ENCODE measurements around the gene CLRN1. TPM values are rescaled to one million over a fixed set of nuclear protein-coding genes. Genes with fewer than 3 reads are reported as not detected.
A peak's percentile ranks its signal among the peaks of the same experiment; 100 is the strongest.

The CLRN1 gene
- total and polyA plus RNA-seq, 2 experiments from 2014 or later: 0.45 to 0.69 TPM

DNA sequence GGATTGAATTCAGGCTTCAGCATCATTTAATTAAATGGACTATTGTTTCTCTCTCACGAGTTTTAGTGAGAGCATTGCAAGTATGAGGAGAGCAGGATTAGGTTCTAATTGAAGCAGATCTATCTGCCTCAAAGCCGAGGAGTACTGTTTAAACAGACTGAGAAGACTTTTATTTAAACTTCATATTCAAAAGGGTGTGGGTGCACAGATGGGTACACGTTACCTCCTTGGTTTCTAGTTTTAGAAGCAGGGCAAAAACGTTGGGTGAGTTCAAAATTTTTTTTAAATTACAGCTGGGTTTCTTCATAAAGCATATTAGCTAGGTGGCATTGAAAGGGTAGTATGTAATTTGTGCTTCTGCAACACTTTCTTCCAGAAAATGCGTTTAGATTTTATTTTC is 26.5 kb upstream of the CLRN1 start:
- H3K4me2 ChIP-seq: no peak overlapping the region

GRCh38 chr3:150996731-150997130 is 24.2 kb upstream of the CLRN1 start:
- no peak overlapping the region for H3K4me3 Mint-ChIP-seq
- no peak for TF ChIP-seq NANOG (IDR thresholded peaks at IDR 0.05; ENCODE audit: borderline replicate concordance)
- TF ChIP-seq POLR2AphosphoS5 (IDR thresholded peaks at IDR 0.05; ENCODE audit: low read depth): no peak
- TF ChIP-seq JUNB (IDR thresholded peaks at IDR 0.05; ENCODE audit: unreplicated experiment): no peak
- TF ChIP-seq, protein P1, sequence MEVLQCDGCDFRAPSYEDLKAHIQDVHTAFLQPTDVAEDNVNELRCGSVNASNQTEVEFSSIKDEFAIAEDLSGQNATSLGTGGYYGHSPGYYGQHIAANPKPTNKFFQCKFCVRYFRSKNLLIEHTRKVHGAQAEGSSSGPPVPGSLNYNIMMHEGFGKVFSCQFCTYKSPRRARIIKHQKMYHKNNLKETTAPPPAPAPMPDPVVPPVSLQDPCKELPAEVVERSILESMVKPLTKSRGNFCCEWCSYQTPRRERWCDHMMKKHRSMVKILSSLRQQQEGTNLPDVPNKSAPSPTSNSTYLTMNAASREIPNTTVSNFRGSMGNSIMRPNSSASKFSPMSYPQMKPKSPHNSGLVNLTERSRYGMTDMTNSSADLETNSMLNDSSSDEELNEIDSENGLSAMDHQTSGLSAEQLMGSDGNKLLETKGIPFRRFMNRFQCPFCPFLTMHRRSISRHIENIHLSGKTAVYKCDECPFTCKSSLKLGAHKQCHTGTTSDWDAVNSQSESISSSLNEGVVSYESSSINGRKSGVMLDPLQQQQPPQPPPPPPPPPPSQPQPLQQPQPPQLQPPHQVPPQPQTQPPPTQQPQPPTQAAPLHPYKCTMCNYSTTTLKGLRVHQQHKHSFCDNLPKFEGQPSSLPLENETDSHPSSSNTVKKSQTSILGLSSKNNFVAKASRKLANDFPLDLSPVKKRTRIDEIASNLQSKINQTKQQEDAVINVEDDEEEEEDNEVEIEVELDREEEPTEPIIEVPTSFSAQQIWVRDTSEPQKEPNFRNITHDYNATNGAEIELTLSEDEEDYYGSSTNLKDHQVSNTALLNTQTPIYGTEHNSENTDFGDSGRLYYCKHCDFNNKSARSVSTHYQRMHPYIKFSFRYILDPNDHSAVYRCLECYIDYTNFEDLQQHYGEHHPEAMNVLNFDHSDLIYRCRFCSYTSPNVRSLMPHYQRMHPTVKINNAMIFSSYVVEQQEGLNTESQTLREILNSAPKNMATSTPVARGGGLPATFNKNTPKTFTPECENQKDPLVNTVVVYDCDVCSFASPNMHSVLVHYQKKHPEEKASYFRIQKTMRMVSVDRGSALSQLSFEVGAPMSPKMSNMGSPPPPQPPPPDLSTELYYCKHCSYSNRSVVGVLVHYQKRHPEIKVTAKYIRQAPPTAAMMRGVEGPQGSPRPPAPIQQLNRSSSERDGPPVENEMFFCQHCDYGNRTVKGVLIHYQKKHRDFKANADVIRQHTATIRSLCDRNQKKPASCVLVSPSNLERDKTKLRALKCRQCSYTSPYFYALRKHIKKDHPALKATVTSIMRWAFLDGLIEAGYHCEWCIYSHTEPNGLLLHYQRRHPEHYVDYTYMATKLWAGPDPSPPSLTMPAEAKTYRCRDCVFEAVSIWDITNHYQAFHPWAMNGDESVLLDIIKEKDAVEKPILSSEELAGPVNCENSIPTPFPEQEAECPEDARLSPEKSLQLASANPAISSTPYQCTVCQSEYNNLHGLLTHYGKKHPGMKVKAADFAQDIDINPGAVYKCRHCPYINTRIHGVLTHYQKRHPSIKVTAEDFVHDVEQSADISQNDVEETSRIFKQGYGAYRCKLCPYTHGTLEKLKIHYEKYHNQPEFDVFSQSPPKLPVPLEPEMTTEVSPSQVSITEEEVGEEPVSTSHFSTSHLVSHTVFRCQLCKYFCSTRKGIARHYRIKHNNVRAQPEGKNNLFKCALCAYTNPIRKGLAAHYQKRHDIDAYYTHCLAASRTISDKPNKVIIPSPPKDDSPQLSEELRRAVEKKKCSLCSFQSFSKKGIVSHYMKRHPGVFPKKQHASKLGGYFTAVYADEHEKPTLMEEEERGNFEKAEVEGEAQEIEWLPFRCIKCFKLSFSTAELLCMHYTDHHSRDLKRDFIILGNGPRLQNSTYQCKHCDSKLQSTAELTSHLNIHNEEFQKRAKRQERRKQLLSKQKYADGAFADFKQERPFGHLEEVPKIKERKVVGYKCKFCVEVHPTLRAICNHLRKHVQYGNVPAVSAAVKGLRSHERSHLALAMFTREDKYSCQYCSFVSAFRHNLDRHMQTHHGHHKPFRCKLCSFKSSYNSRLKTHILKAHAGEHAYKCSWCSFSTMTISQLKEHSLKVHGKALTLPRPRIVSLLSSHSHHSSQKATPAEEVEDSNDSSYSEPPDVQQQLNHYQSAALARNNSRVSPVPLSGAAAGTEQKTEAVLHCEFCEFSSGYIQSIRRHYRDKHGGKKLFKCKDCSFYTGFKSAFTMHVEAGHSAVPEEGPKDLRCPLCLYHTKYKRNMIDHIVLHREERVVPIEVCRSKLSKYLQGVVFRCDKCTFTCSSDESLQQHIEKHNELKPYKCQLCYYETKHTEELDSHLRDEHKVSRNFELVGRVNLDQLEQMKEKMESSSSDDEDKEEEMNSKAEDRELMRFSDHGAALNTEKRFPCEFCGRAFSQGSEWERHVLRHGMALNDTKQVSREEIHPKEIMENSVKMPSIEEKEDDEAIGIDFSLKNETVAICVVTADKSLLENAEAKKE (CRISPR knock-in tag; IDR thresholded peaks at IDR 0.05): no peak
- TF ChIP-seq ZNF114 (CRISPR knock-in tag; IDR thresholded peaks at IDR 0.05): no peak
- DNase-seq (ENCODE audit: low spot score): no peak
- Histone ChIP-seq H3K36me3 (ENCODE audit: insufficient read depth) (no peaks in the 10 kb centered on the region), H3K4me1 (ENCODE audit: insufficient read depth) (peaks cover 9% of the 10 kb centered on the region; the same call in 1 of the 2 replicates), H2AFZ (no peak overlapping the region), H3F3A (replicated peaks; ENCODE audit: low read depth) (no peaks in the 10 kb centered on the region), H3K4me3 (no peak overlapping the region), H4K20me1 (replicated peaks; ENCODE audit: insufficient read depth) (no peaks in the 10 kb centered on the region), H3K9me2 (ENCODE audit: insufficient read depth) (no peaks in the 10 kb centered on the region), H3K27ac (ENCODE audit: low read depth) (no peak overlapping the region), H3K4me2 (no peak overlapping the region), H3K79me2 (replicated peaks; ENCODE audit: insufficient read depth) (no peaks in the 10 kb centered on the region), H3K27me3 (ENCODE audit: insufficient read depth) (no peaks in the 10 kb centered on the region)
- H3K27me3 Mint-ChIP-seq (ENCODE audit: insufficient read depth, low read depth, poor library complexity): peaks cover 1% of the 10 kb centered on the region
- peaks cover 9% of the 10 kb centered on the region; the same call in 2 of the 3 replicates for H3K9me3 Mint-ChIP-seq
- H3K36me3 Mint-ChIP-seq (ENCODE audit: low read depth): 0 out of 3 replicates have a peak, but pooled peaks cover 4% of the 10 kb centered on the region
- no peak overlapping the region for H3K27ac Mint-ChIP-seq
- ATAC-seq: no peak
- H3K4me1 Mint-ChIP-seq: peaks cover 16% of the 10 kb centered on the region

More for the DNA sequence above, 26.5 kb upstream of the CLRN1 start:
- H3K4me3 Mint-ChIP-seq: no peak overlapping the region
- H3K4me1 Mint-ChIP-seq: peaks cover 15% of the 10 kb centered on the region
- H3K4me3 ChIP-seq: no peak overlapping the region
- peaks cover 4% of the 10 kb centered on the region; the same call in 1 of the 2 replicates for H3K9me2 ChIP-seq (ENCODE audit: insufficient read depth)
- H2AFZ ChIP-seq: 0 out of 2 replicates have a peak overlapping the region, but pooled peaks have one; percentile 6
- ATAC-seq (no peak), DNase-seq (ENCODE audit: low spot score) (no peak)
- H4K20me1 ChIP-seq (replicated peaks; ENCODE audit: insufficient read depth): no peaks in the 10 kb centered on the region
- no peak overlapping the region for H3K27ac ChIP-seq (ENCODE audit: low read depth)
- no peak overlapping the region for H3K27ac Mint-ChIP-seq
- peaks cover 3% of the 10 kb centered on the region; the same call in 2 of the 3 replicates for H3K9me3 Mint-ChIP-seq
- H3K79me2 ChIP-seq (replicated peaks; ENCODE audit: insufficient read depth): no peaks in the 10 kb centered on the region
- H3K27me3 Mint-ChIP-seq (ENCODE audit: insufficient read depth, low read depth, poor library complexity): peaks cover 3% of the 10 kb centered on the region
- H3K36me3 Mint-ChIP-seq (ENCODE audit: low read depth): 0 out of 3 replicates have a peak, but pooled peaks cover 3% of the 10 kb centered on the region
- H3K27me3 ChIP-seq (ENCODE audit: insufficient read depth): no peaks in the 10 kb centered on the region
- peaks cover 11% of the 10 kb centered on the region; the same call in 1 of the 2 replicates for H3K4me1 ChIP-seq (ENCODE audit: insufficient read depth)
- no peaks in the 10 kb centered on the region for H3F3A ChIP-seq (replicated peaks; ENCODE audit: low read depth)
- no peaks in the 10 kb centered on the region for H3K36me3 ChIP-seq (ENCODE audit: insufficient read depth)
- TF ChIP-seq POLR2AphosphoS5 (IDR thresholded peaks at IDR 0.05; ENCODE audit: low read depth) (no peak), JUNB (IDR thresholded peaks at IDR 0.05; ENCODE audit: unreplicated experiment) (no peak)
- TF ChIP-seq, protein P2, sequence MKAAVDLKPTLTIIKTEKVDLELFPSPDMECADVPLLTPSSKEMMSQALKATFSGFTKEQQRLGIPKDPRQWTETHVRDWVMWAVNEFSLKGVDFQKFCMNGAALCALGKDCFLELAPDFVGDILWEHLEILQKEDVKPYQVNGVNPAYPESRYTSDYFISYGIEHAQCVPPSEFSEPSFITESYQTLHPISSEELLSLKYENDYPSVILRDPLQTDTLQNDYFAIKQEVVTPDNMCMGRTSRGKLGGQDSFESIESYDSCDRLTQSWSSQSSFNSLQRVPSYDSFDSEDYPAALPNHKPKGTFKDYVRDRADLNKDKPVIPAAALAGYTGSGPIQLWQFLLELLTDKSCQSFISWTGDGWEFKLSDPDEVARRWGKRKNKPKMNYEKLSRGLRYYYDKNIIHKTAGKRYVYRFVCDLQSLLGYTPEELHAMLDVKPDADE (IDR thresholded peaks at IDR 0.05): no peak
- TF ChIP-seq, protein P3, sequence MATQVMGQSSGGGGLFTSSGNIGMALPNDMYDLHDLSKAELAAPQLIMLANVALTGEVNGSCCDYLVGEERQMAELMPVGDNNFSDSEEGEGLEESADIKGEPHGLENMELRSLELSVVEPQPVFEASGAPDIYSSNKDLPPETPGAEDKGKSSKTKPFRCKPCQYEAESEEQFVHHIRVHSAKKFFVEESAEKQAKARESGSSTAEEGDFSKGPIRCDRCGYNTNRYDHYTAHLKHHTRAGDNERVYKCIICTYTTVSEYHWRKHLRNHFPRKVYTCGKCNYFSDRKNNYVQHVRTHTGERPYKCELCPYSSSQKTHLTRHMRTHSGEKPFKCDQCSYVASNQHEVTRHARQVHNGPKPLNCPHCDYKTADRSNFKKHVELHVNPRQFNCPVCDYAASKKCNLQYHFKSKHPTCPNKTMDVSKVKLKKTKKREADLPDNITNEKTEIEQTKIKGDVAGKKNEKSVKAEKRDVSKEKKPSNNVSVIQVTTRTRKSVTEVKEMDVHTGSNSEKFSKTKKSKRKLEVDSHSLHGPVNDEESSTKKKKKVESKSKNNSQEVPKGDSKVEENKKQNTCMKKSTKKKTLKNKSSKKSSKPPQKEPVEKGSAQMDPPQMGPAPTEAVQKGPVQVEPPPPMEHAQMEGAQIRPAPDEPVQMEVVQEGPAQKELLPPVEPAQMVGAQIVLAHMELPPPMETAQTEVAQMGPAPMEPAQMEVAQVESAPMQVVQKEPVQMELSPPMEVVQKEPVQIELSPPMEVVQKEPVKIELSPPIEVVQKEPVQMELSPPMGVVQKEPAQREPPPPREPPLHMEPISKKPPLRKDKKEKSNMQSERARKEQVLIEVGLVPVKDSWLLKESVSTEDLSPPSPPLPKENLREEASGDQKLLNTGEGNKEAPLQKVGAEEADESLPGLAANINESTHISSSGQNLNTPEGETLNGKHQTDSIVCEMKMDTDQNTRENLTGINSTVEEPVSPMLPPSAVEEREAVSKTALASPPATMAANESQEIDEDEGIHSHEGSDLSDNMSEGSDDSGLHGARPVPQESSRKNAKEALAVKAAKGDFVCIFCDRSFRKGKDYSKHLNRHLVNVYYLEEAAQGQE (IDR thresholded peaks at IDR 0.05; ENCODE audit: unreplicated experiment): no peak
